HEK293T (cell line): ENCODE results near the gene SOS2.

Experiments used
- CTCF ChIA-PET: fragments of 350-600 bp; formaldehyde crosslinking; extraction: SDS; loops from one replicate; lab custom pipeline; 2021; ENCODE audit warnings: antibody characterized with exemption, inconsistent platforms; lab: Yijun Ruan, JAX
- POLR2A ChIA-PET: fragments of 350-600 bp; formaldehyde crosslinking; extraction: SDS; loops from one replicate; lab custom pipeline; 2020; ENCODE audit warnings: antibody characterized with exemption, inconsistent platforms; lab: Yijun Ruan, JAX
- DNase-seq: peaks from one replicate; pipeline ENCODE4 v3.0.0; 2012; ENCODE audit warnings: mixed read lengths; ENCODE audit errors: extremely low spot score
- ARNT ChIP-seq: fragments of 450-650 bp; IDR thresholded peaks from 2 replicates; pipeline ENCODE4 v1.6.1; 2017; ENCODE audit warnings: mild to moderate bottlenecking
- BHLHE40 ChIP-seq: fragments of 450-650 bp; IDR thresholded peaks from 2 replicates; pipeline ENCODE4 v1.6.1; 2016; ENCODE audit warnings: mild to moderate bottlenecking, moderate library complexity, borderline replicate concordance
- CTBP1 ChIP-seq: fragments of 450-650 bp; IDR thresholded peaks from 2 replicates; pipeline ENCODE4 v1.6.1; 2016; ENCODE audit warnings: borderline replicate concordance
- ELF4 ChIP-seq: fragments of 450-650 bp; IDR thresholded peaks from 2 replicates; pipeline ENCODE4 v1.6.1; 2017; ENCODE audit warnings: antibody characterized with exemption
- FOXA1 ChIP-seq: fragments of 450-650 bp; IDR thresholded peaks from 2 replicates; pipeline ENCODE4 v1.6.1; 2016; ENCODE audit warnings: mild to moderate bottlenecking
- FOXK2 ChIP-seq: fragments of 450-650 bp; IDR thresholded peaks from 2 replicates; pipeline ENCODE4 v1.6.1; 2016; ENCODE audit warnings: mild to moderate bottlenecking
- FOXM1 ChIP-seq: fragments of 450-650 bp; IDR thresholded peaks from 2 replicates; pipeline ENCODE4 v1.6.1; 2017; ENCODE audit warnings: mild to moderate bottlenecking, borderline replicate concordance
- HDGF ChIP-seq: fragments of 450-650 bp; IDR thresholded peaks from 2 replicates; pipeline ENCODE4 v1.6.1; 2017; ENCODE audit warnings: antibody characterized with exemption, borderline replicate concordance
- L3MBTL2 ChIP-seq: fragments of 450-650 bp; conservative IDR thresholded peaks from 2 replicates; pipeline ENCODE4 v1.6.1; 2016; ENCODE audit warnings: mild to moderate bottlenecking
- LEF1 ChIP-seq: fragments of 450-650 bp; IDR thresholded peaks from 2 replicates; pipeline ENCODE4 v1.6.1; 2017; ENCODE audit warnings: mild to moderate bottlenecking, borderline replicate concordance
- NFRKB ChIP-seq: fragments of 450-650 bp; IDR thresholded peaks from 2 replicates; pipeline ENCODE4 v1.6.1; 2016; ENCODE audit warnings: mild to moderate bottlenecking, moderate library complexity
- PKNOX1 ChIP-seq: fragments of 450-650 bp; IDR thresholded peaks from 2 replicates; pipeline ENCODE4 v1.6.1; 2016
- SP1 ChIP-seq: fragments of 450-650 bp; IDR thresholded peaks from 2 replicates; pipeline ENCODE4 v1.6.1; 2017
- SUZ12 ChIP-seq: fragments of 450-650 bp; IDR thresholded peaks from 2 replicates; pipeline ENCODE4 v1.6.1; 2016; ENCODE audit warnings: mild to moderate bottlenecking
- TARDBP ChIP-seq: fragments of 450-650 bp; IDR thresholded peaks from 2 replicates; pipeline ENCODE4 v1.6.1; 2016
- ZNF384 ChIP-seq: fragments of 450-650 bp; IDR thresholded peaks from 2 replicates; pipeline ENCODE4 v1.6.1; 2016

The SOS2 gene

GRCh38 chr14:50231475-50232275 lies at the start of gene SOS2:
Gene SOS2, minus strand, starts transcription at chr14:50231578. Its CDS starts 295 bp downstream, at chr14:50231283.
- POLR2A ChIA-PET: interaction anchor here (0.6 to 2.1 kb wide), 8 partner anchors 11 to 378 kb away, joined by 3 to 6 read pairs (median 3); partner anchors contain the start of genes DMAC2L and L2HGDH
- TF ChIP-seq SP1: no peak
- TF ChIP-seq FOXK2: no peak
- CTCF ChIA-PET: interaction anchor here (0.7 kb wide), 1 partner anchor 350 kb away, joined by 3 read pairs; no protein-coding TSS in a partner anchor
- DNase-seq: peak; percentile 88

GRCh38 chr14:50272498-50272897 lies 41.1 kb upstream of the SOS2 start:
- TF ChIP-seq L3MBTL2 (no peak), ELF4 (no peak), LEF1 (no peak), TARDBP (no peak), FOXM1 (no peak), FOXA1 (no peak), BHLHE40 (no peak), ARNT (no peak), CTBP1 (no peak), SP1 (no peak), ZNF384 (no peak), NFRKB (no peak)
- no peak for DNase-seq
- POLR2A ChIA-PET: no interaction called here
- CTCF ChIA-PET: no interaction called here

- TF ChIP-seq SP1: no peak
- no peak for TF ChIP-seq TARDBP
- TF ChIP-seq HDGF: no peak
- ChIA-PET CTCF (no interaction called here), POLR2A (no interaction called here)
- no peak for DNase-seq
Observed at GRCh38 chr14:50270932-50271331, 39.6 kb upstream of the SOS2 start.

GRCh38 chr14:50265029-50265428 lies 33.7 kb upstream of the SOS2 start:
- POLR2A ChIA-PET: no interaction called here
- CTCF ChIA-PET: no interaction called here
- no peak for DNase-seq
- TF ChIP-seq L3MBTL2: no peak
- no peak for TF ChIP-seq NFRKB
- no peak for TF ChIP-seq BHLHE40
- TF ChIP-seq FOXM1: no peak
- TF ChIP-seq SP1: no peak
- TF ChIP-seq PKNOX1: no peak
- no peak for TF ChIP-seq FOXK2
- no peak for TF ChIP-seq SUZ12
- no peak for TF ChIP-seq HDGF
- TF ChIP-seq ELF4: no peak
- TF ChIP-seq TARDBP: no peak
- no peak for TF ChIP-seq ZNF384

- TF ChIP-seq SUZ12 (no peak), FOXM1 (no peak), HDGF (no peak)
- ChIA-PET POLR2A (no interaction called here), CTCF (no interaction called here)
- no peak for DNase-seq
Observed at GRCh38 chr14:50263321-50263720, 31.9 kb upstream of the SOS2 start.

- POLR2A ChIA-PET: no interaction called here
- CTCF ChIA-PET: no interaction called here
Observed at GRCh38 chr14:50262865-50263264, 31.5 kb upstream of the SOS2 start.

More at GRCh38 chr14:50262865-50263264, 31.5 kb upstream of the SOS2 start:
- TF ChIP-seq ARNT (no peak), BHLHE40 (no peak), FOXM1 (no peak), CTBP1 (no peak), TARDBP (no peak), SP1 (no peak), LEF1 (no peak), L3MBTL2 (no peak), SUZ12 (no peak), FOXK2 (no peak), NFRKB (no peak), PKNOX1 (no peak), HDGF (no peak), FOXA1 (no peak), ELF4 (no peak), ZNF384 (no peak)
- no peak for DNase-seq
